Islet of Langerhans (tissue), 1 donor: ENCODE data around the gene KDM4B.

Experiments used
- FAIRE-seq: peaks from one replicate; lab custom pipeline; 2011; peaks lifted over from hg19 to GRCh38; lab: Jason Lieb, UNC

Gene KDM4B

DNA sequence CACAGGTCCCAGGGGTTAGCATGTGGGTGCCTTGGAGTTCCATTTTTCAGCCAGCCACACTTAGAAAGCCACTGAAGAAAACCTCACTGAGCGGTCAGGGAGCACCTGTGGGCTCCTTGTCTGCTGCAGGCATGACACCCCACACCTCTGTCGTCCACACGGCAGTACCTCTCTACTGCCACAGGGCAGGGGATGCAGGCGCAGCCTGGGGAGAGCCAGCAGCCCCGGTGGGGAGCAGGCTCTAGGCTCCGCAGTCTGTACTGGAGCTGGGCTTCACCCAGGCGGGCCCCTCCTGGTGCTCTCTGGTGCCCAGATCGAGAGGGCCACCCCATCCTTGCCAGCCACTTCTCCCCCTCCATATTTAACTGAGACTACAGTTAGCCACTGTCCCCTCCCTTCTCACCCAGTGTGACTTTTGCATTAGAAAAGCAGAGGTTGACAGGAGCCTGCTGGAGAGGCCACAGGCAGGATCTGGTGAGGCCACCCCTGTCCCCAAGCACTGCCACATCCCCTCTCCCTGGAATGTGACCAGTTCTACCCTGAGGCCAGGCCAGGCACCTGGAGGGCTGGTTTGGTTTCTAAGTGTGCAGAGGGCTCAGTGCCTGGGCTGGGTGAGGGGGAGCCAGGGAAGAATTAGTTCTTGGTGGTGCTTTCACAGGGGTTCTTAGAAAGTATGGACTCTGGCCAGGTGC is 104.4 kb downstream of the KDM4B start:
- FAIRE-seq, result no peak

DNA sequence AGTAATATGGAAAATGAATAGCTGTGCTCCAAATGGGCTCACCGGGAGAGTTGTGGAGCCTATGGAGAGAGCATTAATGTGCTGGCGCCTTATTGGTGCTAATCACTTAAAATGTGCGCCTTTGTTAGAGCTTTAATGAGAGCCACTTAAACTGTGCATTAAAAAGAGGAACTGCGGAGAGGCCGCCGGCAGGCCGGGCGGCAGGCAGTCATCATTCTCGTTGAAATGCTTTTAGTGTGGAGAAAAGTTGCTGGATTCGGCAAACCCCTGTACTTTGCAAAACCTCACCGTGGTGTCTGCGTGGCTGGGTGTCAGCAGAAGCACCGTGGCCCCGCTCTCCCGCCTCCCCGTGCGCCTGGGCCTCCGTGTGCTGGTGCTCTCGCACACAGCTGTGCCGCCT is 105.5 kb downstream of the KDM4B start:
- FAIRE-seq, result no peak

DNA sequence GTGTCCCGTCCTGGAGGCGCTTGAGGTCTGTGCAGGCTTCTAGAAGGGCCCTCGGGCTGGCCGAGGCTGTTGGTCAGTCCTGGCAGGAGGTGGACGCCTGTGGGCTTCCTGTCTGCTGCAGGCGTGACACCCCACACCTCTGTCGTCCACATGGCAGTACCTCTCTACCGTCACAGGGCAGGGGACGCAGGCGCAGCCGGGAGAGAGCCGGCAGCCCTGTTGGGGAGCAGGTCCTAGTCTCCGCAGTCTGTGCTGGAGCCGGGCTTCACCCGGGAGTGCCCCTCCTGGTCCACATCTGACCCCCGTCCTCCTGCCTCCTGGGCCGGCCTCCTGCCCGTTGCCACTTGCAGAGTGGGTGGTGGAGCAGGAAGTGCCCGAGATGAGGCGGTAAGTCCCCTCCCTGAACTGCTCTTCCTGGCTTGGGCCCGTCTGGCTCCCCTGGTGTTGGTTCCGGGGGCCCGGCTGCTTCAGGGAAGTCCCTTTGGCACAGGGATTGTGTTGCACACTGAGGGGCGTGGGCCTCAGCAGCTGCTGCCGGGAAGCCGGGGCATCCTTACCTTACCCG is 106.0 kb downstream of the KDM4B start:
- no peak for FAIRE-seq

DNA sequence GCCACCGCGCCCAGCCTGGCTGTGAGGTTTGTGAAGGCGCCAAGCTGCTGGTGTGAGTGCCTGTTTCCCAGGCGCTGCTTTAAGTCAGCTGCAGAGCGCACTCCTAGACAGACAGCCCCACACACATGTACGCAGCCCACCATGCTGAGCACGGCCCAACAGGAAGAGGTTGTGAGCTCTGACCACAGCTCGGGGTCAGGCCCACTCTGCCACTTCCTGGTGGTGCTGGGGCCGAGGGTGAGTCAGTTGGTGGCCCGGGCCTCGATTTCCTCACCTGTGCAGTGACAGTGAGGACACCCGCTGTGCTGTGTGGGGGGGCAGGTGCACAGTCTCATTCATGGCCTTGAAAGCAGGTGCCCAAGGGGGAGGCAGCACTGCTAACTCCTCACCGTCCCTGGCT is 106.7 kb downstream of the KDM4B start:
- no peak for FAIRE-seq

DNA sequence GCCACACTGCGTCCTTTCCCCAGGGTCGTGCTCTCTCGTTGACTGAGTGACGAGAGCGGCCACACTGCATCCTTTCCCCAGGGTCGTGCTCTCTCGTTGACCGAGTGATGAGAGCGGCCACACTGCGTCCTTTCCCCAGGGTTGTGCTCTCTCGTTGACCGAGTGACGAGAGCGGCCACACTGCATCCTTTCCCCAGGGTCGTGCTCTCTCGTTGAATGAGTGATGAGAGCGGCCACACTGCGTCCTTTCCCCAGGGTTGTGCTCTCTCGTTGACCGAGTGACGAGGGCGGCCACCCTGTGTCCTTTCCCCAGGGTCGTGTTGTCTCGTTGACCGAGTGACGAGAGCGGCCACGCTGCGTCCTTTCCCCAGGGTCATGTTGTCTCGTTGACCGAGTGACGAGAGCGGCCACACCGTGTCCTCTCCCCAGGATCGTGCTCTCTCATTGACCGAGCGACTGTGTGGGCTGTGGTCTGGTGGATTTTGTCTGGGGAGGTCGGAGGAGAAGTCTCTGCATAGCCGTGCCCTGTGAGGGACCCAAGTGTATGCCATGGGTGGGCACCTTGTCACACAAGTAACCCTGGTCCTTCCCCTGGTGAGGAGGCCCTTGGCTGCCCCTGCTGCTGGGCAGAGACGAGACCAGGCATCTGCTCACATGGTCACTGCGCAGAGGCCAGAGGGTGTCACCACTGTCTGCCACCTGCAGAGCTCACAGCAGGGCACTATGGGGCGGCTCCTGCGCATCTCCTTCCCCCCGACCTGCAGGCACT is 107.7 kb downstream of the KDM4B start:
- no peak for FAIRE-seq

DNA sequence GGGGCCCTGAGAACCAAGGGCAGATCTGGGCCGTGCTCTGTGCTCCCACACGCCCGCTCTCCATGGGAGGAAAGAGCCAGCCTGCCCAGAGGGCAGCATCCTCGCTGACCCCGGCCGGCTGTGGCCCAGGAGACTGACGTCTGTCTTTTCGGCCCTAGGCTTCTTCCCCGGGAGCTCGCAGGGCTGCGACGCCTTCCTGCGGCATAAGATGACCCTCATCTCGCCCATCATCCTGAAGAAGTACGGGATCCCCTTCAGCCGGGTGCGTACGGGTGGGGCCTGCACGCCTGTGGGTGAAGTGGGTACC is 108.2 kb downstream of the KDM4B start:
- FAIRE-seq, result no peak

DNA sequence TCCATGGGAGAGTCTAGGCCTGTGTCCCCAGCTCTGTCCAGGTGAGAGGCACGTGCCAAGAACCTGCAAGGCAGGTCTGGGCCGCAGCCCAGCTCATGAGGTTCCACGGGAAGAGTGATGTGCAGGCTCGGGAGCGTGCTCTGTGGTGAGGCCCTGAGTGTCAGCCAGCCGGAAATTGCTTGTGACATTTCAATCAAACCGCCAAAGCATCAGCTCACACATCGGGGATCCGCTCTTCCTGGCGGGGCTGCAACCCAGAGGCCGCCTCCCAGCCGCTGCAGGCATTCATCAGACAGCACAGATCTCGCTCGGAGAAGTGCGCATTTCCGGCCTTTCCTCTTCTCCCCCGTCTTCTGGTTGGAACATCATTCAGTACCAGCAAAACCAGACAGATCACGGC is 109.3 kb downstream of the KDM4B start:
- FAIRE-seq, result no peak

DNA sequence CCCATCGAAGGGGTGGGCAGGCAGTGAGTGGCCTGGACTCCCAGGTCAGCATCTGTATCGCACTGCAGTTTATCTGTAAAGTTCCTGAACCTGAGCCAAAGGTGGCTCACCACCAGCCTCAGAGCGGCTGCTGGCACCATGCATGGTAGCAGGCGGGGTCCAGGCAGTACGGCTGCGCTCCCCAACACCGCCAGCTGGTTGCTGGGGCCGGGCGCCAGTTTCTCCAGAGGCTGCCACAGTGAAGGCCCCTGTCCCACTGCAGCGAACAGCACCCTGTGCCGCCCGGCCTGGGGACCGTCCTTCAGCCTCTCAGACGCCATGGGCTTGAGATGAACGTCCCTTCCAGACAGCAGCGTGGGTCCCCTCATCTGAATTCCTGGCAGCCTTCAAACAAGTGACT is 109.8 kb downstream of the KDM4B start:
- no peak for FAIRE-seq

DNA sequence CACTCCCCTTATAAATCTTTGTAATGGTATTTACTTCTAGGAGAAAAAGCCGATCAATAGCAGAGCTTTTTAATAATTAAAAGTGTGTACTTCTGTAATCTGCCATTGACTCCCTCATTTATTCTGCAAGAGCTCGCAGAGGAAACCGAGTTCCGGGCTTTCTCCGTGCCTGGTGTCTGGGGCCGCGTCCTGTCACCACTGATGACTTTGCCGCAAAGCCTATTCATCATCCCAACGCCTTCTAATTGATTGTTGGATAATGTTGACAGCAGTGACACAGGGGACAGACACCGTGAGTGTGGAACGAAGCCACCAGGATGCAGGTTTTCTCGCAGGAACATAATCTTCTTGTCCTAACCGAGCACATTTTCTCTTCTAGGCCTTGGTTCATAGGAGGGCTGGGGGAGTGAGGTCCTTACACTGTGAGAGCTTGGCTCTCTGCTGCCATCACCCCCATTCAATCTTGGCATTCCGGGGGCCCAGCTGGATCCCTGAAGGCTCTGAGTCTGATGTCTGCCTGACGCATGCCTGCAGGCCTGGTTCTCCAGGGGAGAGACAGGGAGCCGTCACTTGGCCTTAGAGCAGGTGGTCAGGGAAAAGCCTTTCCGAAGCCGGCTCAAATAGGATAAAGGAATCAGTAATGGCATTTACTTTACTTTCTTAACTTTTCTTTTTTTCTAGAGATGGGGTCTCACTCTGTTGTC is 110.3 kb downstream of the KDM4B start:
- FAIRE-seq, result no peak

DNA sequence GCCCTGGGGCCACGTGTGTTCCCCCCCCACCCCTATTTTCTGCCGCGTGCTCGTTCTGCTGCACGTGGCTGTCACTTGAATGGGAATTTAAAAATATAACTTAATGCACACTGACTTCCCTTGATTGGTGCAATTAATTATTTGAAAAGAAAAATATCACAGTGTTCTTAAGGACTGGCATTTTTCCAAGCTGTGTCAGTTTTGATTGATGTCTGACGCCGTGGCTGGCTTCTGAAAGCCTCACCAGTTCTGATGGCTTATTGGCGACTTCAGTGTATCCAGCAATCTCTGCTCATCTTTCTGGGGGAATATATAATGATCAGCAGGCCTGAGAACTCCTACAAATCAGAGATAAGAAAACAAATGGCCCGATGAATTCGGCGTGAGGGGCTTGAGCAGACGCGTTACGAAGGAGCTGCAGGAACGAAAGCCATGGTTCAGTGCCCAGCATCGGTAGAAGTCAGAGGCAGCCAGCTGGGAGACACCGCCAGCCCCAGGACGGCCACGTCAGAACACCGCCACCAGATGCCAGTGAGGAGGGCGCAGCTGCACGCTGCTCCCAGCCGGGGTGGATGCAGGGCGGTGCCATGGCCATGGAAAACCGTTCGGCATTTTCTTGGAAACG is 111.2 kb downstream of the KDM4B start:
- no peak for FAIRE-seq

DNA sequence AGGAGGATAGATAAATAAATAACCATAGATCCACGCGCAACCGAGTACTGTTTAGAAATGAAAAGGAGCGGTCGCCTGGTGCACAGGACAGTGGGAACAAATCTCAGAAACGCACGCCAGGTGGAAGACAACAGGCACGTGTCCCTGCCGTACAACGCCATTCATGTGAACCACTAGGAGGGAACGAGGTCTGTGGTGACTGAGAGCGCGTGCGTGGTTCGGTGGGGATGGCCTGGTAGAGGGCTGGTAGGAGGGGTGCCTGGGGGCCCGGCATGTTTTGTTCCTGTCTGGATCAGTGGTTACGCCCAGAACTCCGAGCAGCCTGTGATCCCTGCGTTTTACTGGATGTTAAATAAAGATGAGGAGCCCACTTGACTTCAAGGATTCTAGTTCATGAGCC is 111.9 kb downstream of the KDM4B start:
- FAIRE-seq, result no peak

DNA sequence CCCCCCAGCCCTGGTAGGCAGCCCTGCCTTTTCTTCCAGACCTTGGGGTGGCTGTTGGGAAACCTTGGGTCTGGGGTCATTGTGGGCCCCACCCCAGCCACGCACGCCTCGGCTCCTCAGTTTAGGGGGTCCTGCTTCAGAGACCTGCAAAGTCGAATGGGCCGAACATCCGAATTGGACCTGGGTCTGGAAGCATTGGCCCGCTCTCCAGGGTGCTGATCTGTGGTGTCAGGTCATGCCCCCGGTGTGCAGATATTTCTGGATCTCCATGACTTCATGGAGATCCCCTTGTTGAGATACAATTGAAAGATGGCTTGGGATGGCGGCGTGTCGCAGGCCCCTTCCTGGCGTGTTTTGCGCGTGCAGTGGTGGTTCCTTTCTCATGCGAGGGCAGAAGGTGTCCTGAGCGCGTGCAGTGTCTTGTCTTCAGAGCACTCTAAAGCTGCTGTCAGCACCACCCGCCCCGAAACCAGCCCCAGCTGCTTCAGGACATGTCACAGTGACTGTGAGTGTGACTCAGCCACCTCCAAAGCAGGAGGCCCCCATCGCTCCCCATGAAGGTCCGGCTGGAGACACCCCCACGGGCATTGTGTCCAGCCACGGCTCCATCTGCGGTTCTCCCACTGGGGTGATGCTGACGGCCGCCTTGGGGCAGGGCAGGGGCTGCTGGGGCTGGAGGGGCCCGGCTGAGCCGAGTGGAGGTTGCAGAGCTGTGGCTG is 112.7 kb downstream of the KDM4B start:
- no peak for FAIRE-seq

DNA sequence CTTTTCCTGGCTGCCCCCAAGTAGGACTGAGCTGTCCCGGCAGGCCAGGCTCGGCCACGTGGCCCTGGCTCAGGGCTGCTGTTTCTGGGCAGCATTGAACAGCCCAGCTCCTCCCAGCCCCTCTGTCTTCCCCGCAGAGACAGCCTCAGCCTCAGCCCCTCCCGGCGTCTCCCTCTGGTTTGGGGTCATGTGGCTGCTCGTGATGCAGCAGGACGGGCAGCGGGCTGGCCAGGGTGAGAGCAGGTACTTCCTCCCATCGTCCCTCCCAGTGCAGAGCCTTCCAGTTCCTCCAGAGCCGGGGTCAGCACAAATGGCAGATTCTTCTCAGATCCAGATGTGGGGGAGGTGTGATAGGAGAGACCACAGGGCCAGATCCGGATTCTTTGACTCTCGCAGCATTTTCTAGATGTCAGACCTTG is 114.6 kb downstream of the KDM4B start:
- FAIRE-seq, result no peak

DNA sequence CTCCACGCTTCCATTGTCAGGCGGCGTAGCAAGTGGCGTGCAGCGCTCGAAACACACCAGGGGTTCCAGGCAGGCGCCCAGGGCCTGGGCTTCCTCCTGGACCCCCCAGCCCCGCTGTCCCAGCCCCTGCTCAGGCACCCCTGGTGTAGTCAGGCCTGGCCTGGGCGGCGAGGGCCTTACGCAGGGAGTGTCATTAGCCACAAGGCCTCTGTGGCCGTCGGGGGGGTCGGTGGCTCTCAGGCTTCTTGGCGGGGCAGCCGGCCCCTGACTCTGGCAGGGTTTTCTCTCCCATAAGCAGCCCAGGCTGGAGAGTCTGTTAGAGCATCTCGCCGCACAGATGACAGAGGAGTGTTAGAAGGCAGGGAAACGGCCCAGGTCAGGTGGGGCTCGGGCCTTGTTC is 116.7 kb downstream of the KDM4B start:
- no peak for FAIRE-seq

DNA sequence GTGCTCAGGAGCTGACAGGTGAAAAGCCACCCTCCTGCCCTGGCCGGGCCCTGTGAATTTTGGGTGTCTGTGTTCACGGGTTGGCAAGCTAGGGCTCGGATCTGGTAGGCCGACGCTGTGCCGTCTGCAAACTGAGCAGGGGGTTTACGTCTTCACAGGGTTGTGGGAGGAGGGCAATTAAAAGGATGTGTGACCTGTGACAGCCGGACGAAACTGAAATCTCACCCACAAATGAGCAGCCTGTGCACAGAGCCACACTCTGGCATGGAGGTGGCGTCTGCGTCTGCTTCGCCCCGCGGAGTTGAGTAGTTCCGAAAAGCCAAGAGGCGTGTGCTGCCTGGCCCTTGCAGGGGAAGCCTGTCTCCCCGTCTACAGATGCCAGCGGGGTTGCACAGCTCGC is 117.3 kb downstream of the KDM4B start:
- no peak for FAIRE-seq

DNA sequence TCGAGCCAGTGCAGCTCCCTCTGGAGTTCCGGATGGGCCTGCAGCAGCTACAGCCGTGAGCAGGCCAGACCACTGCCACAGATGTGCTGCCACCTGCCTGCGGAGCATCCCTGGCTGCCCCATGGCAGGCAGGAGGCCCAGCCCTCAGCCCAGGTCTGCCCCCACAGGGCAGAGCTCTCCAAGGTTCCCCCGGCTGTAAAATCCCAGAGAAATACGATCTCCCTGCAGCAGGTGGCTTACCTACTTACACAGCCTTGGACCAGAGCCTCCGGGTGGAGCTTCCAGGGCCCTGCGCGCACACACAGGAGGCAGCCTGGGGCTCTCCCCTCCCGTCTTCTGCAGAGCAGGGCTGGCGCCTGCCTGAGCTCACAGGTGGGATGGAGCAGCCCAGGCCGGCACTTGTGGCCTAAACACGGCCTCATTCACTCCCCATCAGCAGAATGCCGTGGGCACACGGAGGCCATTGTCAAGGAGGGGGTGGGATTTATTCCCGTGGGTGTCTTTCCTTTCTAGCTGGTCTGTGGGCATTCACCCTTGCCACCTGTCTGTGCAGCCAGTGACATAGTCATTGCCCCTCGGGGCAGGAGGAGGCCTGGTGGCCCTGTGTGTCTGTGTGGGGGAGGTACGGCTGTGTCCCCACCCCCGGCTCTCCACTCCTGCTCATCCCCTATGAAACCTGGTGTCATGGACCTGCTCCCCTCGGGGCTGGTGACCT is 118.0 kb downstream of the KDM4B start:
- FAIRE-seq, result no peak

DNA sequence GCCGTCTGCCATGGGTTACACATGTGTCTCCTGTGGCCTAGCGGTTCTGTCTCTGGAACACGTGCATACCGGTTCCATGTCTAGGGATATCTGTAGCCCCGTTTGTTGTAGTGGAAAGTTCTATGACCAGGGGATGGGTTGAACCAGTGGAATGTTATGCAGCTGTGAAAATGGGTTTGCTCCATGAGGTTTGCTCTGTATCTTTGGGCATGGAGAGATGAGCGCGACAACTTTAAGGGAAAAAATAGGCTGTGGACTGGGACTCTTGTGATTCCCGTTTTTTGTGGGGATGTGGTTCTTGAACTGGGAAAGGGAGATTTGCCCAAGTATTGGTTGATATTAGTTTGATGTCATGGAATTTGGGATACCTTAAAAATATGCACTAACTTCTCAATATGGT is 120.4 kb downstream of the KDM4B start:
- FAIRE-seq, result no peak

DNA sequence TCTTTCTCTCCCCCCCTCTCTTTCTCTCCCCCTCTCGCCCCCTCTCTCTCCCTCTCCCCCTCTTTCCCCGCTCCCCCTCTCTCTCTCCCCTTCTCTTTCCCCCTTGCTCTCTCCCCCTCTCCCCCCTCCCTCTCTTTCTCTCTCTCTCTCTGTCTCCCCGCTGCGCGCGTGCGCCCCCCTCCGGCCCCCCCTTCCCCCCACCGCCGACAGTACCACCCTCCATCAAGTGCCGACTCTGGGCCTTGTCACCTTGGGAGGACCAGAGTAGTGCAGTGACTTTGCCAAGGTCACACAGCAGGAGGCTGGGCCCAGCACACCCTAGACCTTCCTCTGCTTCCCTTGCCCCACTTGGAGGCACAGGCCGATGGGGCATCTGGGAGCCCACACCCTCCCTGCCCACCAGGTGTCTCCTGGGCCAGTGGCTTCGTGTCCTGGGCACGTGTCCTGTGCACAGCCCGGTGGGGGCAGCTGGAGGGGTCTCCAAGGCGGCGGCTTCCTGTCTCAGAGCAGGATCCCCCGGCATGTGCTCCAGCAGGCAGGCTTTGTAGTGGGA is 121.6 kb downstream of the KDM4B start:
- no peak for FAIRE-seq

DNA sequence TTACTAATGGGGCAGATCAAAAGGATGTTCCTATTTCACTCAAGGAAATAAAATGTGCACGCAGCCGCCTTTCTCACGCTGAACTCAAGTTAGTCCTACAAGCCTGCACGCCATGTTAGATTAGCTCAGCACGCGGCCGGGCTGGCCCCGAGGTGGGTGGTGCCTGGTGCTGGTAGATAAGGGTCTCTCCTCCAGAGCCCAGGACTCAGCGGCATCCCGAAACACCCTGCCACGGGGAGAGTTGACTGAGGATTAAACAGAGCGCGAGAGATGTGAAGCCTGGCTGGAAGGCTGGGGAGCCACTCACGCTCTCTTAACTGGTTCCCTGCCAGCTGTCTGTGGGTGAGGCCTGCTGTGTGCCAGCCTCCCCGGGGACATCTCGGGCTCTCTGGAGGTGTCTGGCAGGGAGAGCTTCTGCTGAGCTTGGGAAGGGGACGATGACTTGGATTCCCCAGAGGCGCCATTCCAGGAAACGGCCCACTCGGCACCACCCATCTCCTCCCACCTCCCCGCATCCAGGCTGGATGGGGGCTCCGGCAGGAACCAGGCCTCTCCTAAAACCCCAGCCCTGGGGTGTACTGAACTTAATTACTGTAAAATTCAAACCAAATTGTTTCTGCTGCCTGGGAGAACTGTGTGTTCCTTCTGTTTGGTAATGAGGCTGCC is 122.2 kb downstream of the KDM4B start:
- FAIRE-seq, result no peak

DNA sequence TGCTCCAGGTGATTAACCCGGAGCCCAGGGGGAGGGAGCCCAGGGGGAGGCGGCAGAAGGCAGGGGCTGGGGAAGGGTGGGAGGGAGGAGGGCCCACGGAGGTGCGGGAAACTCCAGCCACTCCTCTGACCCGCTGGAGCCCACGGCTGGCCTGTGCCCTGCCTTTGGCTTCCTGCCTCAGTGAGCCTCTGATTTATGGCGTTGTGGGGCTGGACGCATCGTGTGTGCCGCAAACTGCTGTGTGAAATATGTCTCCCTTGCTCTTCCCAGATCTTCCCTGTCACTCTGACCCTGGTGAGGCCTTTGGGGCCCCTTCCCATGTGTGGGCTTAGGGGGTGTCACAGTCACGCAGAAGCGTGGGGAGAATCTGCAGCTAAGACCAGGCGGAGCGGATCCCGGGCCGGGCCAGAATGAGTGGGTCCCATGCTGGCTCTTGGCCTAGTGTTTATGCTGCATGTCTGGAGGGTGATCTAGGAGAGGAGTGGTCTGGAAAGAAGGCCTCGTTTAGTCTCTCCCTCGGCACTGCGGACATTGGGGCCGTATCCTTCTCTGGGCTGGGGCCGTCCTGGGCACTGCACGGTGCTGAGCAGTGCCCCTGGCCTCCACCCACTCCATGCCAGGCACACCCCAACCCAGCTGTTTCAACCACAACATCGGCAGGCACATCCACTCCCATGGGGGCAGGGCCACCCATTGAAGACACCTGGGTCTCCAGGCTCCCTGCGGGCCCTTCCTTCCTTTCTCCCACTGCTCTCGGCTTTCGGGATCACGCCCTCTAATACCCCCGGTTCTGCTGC is 123.0 kb downstream of the KDM4B start:
- no peak for FAIRE-seq
